ENCODE measurements around the gene ZNF219. TPM values are rescaled to one million over a fixed set of nuclear protein-coding genes. Genes with fewer than 3 reads are reported as not detected.

ZNF219 gene
- total and polyA plus RNA-seq, 2 of the 13 experiments (the other 11 are each of a cell fraction or from before 2014, with no cell fraction given) = 34.5 to 36.6 TPM

GRCh38 chr14:21090194-21090939 is 8.1 kb downstream of the ZNF219 start (continued):
- TF ChIP-seq GFI1 (CRISPR knock-in tag; IDR thresholded peaks at IDR 0.05; ENCODE audit: borderline replicate concordance) (no peak; the same call in 1 of the 2 replicates), MTA3 (CRISPR knock-in tag; IDR thresholded peaks at IDR 0.05) (no peak), ZNF556 (CRISPR knock-in tag; IDR thresholded peaks at IDR 0.05; ENCODE audit: borderline replicate concordance) (no peak), ZNF678 (CRISPR knock-in tag; IDR thresholded peaks at IDR 0.05) (no peak), ZBTB37 (CRISPR knock-in tag; IDR thresholded peaks at IDR 0.05) (no peak), THAP7 (CRISPR knock-in tag; IDR thresholded peaks at IDR 0.05) (no peak), CBX5 (CRISPR knock-in tag; IDR thresholded peaks at IDR 0.05; ENCODE audit: borderline replicate concordance) (no peak), ETV6 (CRISPR knock-in tag; conservative IDR thresholded peaks at IDR 0.05) (no peak), BORCS8-MEF2B (CRISPR knock-in tag; IDR thresholded peaks at IDR 0.05) (peak; percentile 23; the same call in 1 of the 2 replicates), ZNF256 (CRISPR knock-in tag; conservative IDR thresholded peaks at IDR 0.05) (no peak), SKI (IDR thresholded peaks at IDR 0.05; ENCODE audit: partially characterized antibody) (no peak), MBNL3 (CRISPR knock-in tag; conservative IDR thresholded peaks at IDR 0.05) (no peak), SATB2 (CRISPR knock-in tag; IDR thresholded peaks at IDR 0.05) (no peak), FOXP4 (CRISPR knock-in tag; IDR thresholded peaks at IDR 0.05) (no peak), ZNF552 (CRISPR knock-in tag; IDR thresholded peaks at IDR 0.05; ENCODE audit: borderline replicate concordance) (no peak), PCBP1 (IDR thresholded peaks at IDR 0.05; ENCODE audit: borderline replicate concordance, low read depth, low read length) (peak; percentile 95), IKZF1 (IDR thresholded peaks at IDR 0.05) (no peak), TSC22D2 (CRISPR knock-in tag; IDR thresholded peaks at IDR 0.05; ENCODE audit: borderline replicate concordance) (no peak), CENPX (CRISPR knock-in tag; IDR thresholded peaks at IDR 0.05) (no peak), TRAFD1 (CRISPR knock-in tag; IDR thresholded peaks at IDR 0.05; ENCODE audit: borderline replicate concordance) (no peak), HNF4A (CRISPR knock-in tag; IDR thresholded peaks at IDR 0.05) (no peak), NFRKB (IDR thresholded peaks at IDR 0.05) (no peak), HMGXB4 (CRISPR knock-in tag; IDR thresholded peaks at IDR 0.05; ENCODE audit: borderline replicate concordance in 1 of 2, low read depth in 1 of 2) (peak; percentile 56; a peak in 2 of 4 replicates)

All from HepG2 (cell line).